Mesothelial cell of epicardium (in vitro differentiated cells): ENCODE measurements around the gene MRPL42. TPM values are rescaled to one million over a fixed set of nuclear protein-coding genes. Genes with fewer than 3 reads are reported as not detected.
A peak's percentile ranks its signal among the peaks of the same experiment; 100 is the strongest.

ENCODE experiments used
- DNase-seq, 2 experiments: peaks; one replicate each; pipeline ENCODE4 v3.0.0; 2021; ENCODE audit warnings: low spot score in 2 of 2; ENCODE audit not compliant: unreplicated experiment in 2 of 2
- H3K27ac Mint-ChIP-seq: 2 replicates; pipeline ENCODE4 v1.8.0; 2021; ENCODE audit warnings: mixed read lengths
- H3K27me3 Mint-ChIP-seq: 2 replicates; pipeline ENCODE4 v1.8.0; 2021; ENCODE audit warnings: low read depth, mixed read lengths
- H3K36me3 Mint-ChIP-seq: 2 replicates; pipeline ENCODE4 v1.8.0; 2021; ENCODE audit warnings: mixed read lengths
- H3K4me1 Mint-ChIP-seq: 2 replicates; pipeline ENCODE4 v1.8.0; 2021; ENCODE audit warnings: mixed read lengths
- H3K4me3 Mint-ChIP-seq: 2 replicates; pipeline ENCODE4 v1.8.0; 2021; ENCODE audit warnings: mild to moderate bottlenecking, moderate library complexity, mixed read lengths
- H3K9me3 Mint-ChIP-seq: 2 replicates; pipeline ENCODE4 v1.8.0; 2021; ENCODE audit warnings: mixed read lengths
- CTCF ChIP-seq: fragments of 200-600 bp; sonication (generic); IDR thresholded peaks from one replicate; pipeline ENCODE4 v1.5.0; 2021; ENCODE audit warnings: antibody characterized with exemption; ENCODE audit not compliant: unreplicated experiment
- total RNA-seq: library from RNA; stranded (reverse); gene quantifications from 3 replicates; pipeline ENCODE4 v1.2.1, GENCODE V29; 2021

Gene MRPL42
- total RNA-seq, 1 donor from 2014 or later: 57.6 TPM

- H3K36me3 Mint-ChIP-seq: no peaks in the 10 kb centered on the region
- no peak overlapping the region for H3K4me3 Mint-ChIP-seq
- no peak for DNase-seq
- H3K9me3 Mint-ChIP-seq: no peaks in the 10 kb centered on the region
- TF ChIP-seq CTCF: no peak
- H3K4me1 Mint-ChIP-seq: no peaks in the 10 kb centered on the region
- no peaks in the 10 kb centered on the region for H3K27me3 Mint-ChIP-seq
- H3K27ac Mint-ChIP-seq: no peak overlapping the region
These were observed 69.6 kb downstream of the MRPL42 start for GRCh38 chr12:93536766-93537488.

GRCh38 chr12:93537769-93538168 lies 70.5 kb downstream of the MRPL42 start:
- no peak for TF ChIP-seq CTCF
- no peaks in the 10 kb centered on the region for H3K36me3 Mint-ChIP-seq
- no peak overlapping the region for H3K4me3 Mint-ChIP-seq
- no peak for DNase-seq
- H3K27ac Mint-ChIP-seq: no peak overlapping the region
- no peaks in the 10 kb centered on the region for H3K4me1 Mint-ChIP-seq
- no peaks in the 10 kb centered on the region for H3K9me3 Mint-ChIP-seq
- H3K27me3 Mint-ChIP-seq: no peaks in the 10 kb centered on the region

- Mint-ChIP-seq H3K36me3 (peaks cover 5% of the 10 kb centered on the region), H3K4me3 (no peak overlapping the region), H3K27me3 (no peaks in the 10 kb centered on the region), H3K4me1 (no peaks in the 10 kb centered on the region), H3K27ac (no peak overlapping the region), H3K9me3 (no peaks in the 10 kb centered on the region)
- no peak for DNase-seq
- no peak for TF ChIP-seq CTCF
These were observed 72.5 kb downstream of the MRPL42 start for GRCh38 chr12:93539821-93540220.

GRCh38 chr12:93540466-93540865 lies 73.2 kb downstream of the MRPL42 start:
- no peaks in the 10 kb centered on the region for H3K27me3 Mint-ChIP-seq
- H3K4me3 Mint-ChIP-seq: no peak overlapping the region

GRCh38 chr12:93541578-93542225 lies 74.4 kb downstream of the MRPL42 start:
- Mint-ChIP-seq H3K9me3 (no peaks in the 10 kb centered on the region), H3K4me3 (no peak overlapping the region)

More at GRCh38 chr12:93540466-93540865, 73.2 kb downstream of the MRPL42 start:
- TF ChIP-seq CTCF: no peak
- Mint-ChIP-seq H3K27ac (no peak overlapping the region), H3K36me3 (peaks cover 9% of the 10 kb centered on the region), H3K4me1 (no peaks in the 10 kb centered on the region), H3K9me3 (no peaks in the 10 kb centered on the region)
- DNase-seq: no peak

More at GRCh38 chr12:93541578-93542225, 74.4 kb downstream of the MRPL42 start:
- no peaks in the 10 kb centered on the region for H3K4me1 Mint-ChIP-seq
- TF ChIP-seq CTCF: no peak
- H3K27me3 Mint-ChIP-seq: no peaks in the 10 kb centered on the region
- H3K27ac Mint-ChIP-seq: peak overlapping the region; percentile 56
- no peak for DNase-seq
- peaks cover 9% of the 10 kb centered on the region for H3K36me3 Mint-ChIP-seq
